Measurements from ENCODE around the gene CPE.

DNA sequence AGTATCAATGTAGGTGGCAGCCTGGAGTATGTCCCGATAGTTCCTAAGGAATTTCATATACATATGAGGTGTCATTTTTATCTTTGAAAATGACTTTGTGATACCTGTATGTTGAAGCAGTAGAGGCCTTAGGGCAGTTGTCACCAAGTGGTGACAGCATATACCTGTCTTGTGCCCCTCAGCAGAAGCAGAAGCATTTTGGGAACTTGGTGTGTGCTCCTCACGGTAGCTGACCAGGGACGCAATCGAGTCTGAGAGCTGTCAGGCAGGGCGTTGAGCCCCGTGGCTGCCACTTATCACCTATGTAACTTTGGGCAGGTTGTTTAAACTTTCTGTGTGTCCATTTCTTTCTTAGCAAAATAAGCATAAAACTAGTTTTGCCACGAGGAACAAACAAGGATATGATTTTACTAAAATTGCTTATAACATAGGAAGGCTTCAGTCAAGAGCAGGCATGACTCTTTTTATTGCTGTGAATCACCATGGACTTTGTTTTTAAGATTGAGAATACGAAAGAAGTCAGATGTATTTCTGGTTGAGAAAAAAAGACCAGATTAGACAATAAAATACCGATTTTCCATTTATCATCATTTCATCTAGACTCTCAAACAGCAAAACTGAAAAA lies 161.5 kb downstream of the CPE start:
- TF ChIP-seq POLR2AphosphoS5 (IDR thresholded peaks at IDR 0.05; ENCODE audit: low read depth, low read length) (no peak), RXRA (IDR thresholded peaks at IDR 0.05; ENCODE audit: borderline replicate concordance, low read depth) (no peak), ELF1 (IDR thresholded peaks at IDR 0.05) (no peak), TAF1 (IDR thresholded peaks at IDR 0.05; ENCODE audit: borderline replicate concordance, low read depth, low read length) (no peak), EP300 (IDR thresholded peaks at IDR 0.05; ENCODE audit: borderline replicate concordance in 1 of 2, low read depth in 1 of 2, low read length in 1 of 2) (no peak)
- TF ChIP-seq, protein P1, sequence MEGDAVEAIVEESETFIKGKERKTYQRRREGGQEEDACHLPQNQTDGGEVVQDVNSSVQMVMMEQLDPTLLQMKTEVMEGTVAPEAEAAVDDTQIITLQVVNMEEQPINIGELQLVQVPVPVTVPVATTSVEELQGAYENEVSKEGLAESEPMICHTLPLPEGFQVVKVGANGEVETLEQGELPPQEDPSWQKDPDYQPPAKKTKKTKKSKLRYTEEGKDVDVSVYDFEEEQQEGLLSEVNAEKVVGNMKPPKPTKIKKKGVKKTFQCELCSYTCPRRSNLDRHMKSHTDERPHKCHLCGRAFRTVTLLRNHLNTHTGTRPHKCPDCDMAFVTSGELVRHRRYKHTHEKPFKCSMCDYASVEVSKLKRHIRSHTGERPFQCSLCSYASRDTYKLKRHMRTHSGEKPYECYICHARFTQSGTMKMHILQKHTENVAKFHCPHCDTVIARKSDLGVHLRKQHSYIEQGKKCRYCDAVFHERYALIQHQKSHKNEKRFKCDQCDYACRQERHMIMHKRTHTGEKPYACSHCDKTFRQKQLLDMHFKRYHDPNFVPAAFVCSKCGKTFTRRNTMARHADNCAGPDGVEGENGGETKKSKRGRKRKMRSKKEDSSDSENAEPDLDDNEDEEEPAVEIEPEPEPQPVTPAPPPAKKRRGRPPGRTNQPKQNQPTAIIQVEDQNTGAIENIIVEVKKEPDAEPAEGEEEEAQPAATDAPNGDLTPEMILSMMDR (IDR thresholded peaks at IDR 0.05), result no peak
- TF ChIP-seq, protein P2, sequence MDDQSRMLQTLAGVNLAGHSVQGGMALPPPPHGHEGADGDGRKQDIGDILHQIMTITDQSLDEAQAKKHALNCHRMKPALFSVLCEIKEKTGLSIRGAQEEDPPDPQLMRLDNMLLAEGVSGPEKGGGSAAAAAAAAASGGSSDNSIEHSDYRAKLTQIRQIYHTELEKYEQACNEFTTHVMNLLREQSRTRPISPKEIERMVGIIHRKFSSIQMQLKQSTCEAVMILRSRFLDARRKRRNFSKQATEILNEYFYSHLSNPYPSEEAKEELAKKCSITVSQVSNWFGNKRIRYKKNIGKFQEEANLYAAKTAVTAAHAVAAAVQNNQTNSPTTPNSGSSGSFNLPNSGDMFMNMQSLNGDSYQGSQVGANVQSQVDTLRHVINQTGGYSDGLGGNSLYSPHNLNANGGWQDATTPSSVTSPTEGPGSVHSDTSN (IDR thresholded peaks at IDR 0.05), result no peak
- TF ChIP-seq, protein P3, sequence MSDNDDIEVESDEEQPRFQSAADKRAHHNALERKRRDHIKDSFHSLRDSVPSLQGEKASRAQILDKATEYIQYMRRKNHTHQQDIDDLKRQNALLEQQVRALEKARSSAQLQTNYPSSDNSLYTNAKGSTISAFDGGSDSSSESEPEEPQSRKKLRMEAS (IDR thresholded peaks at IDR 0.05; ENCODE audit: low read depth), result no peak
